T-cell (primary cell): ENCODE results near the gene FRYL. TPM values are rescaled to one million over a fixed set of nuclear protein-coding genes. Genes with fewer than 3 reads are reported as not detected.
"Not testable (repeated sequence)": the region's sequence is repeated elsewhere in the genome, so short reads cannot be mapped to it uniquely, and the experiment has no call there.

ENCODE experiments used
- ATAC-seq, 4 experiments: fragments of 200-7000 bp in 3 of 4; fragments of 150-1000 bp in 1 of 4; cut with Tn5 transposase; replicated peaks in 1 of 4; 1 replicate in 3 of 4; 2 replicates in 1 of 4; pipeline ENCODE4 v1.10.0; 2021; ENCODE audit warnings: moderate library complexity in 3 of 4, mild to moderate bottlenecking in 2 of 4, moderate number of reproducible peaks in 1 of 4
- CTCF ChIA-PET, 2 donors: fragments of 300-600 bp; sonication (Branson Sonifier 250); formaldehyde crosslinking; loops; one replicate each; lab custom pipeline; 2022; ENCODE audit warnings: antibody characterized with exemption in 2 of 2; lab: Charles Lee
- POLR2A ChIA-PET, 2 donors: fragments of 300-600 bp; sonication (Branson Sonifier 250); formaldehyde crosslinking; loops; one replicate each; lab custom pipeline; 2022; ENCODE audit warnings: antibody characterized with exemption in 2 of 2; lab: Charles Lee
- DNase-seq, 35 experiments: peaks; one replicate each; pipeline versions ENCODE4 v3.0.0 to v3.0.0-alpha.2; 2013 to 2023
- H3K27ac ChIP-seq: one replicate; pipeline ENCODE4 v1.5.1; 2013; ENCODE audit warnings: low read length
- H3K27me3 ChIP-seq, 2 experiments: replicated peaks in 1 of 2; 1 replicate in 1 of 2; 2 replicates in 1 of 2; pipeline versions ENCODE4 v1.6.1 to v1.7.0; 2013; ENCODE audit warnings: low read length in 1 of 2, mixed read lengths in 1 of 2; ENCODE audit not compliant: control insufficient read depth in 2 of 2, insufficient read depth in 2 of 2; ENCODE audit errors: extremely low read depth in 1 of 2
- H3K36me3 ChIP-seq, 2 donors: 1 replicate in 1 of 2; 2 replicates in 1 of 2; pipeline versions ENCODE4 v1.6.1 to v1.7.0; 2013; ENCODE audit warnings: low read length in 1 of 2; ENCODE audit not compliant: control insufficient read depth in 2 of 2, insufficient read depth in 1 of 2; ENCODE audit errors: extremely low read depth in 1 of 2
- H3K4me1 ChIP-seq, 2 experiments: 1 replicate in 1 of 2; 2 replicates in 1 of 2; pipeline versions ENCODE4 v1.6.1 to v1.7.0; 2013; ENCODE audit warnings: low read length in 2 of 2, mixed read lengths in 1 of 2; ENCODE audit not compliant: insufficient read depth in 2 of 2, control insufficient read depth in 1 of 2; ENCODE audit errors: extremely low read depth in 1 of 2
- H3K4me3 ChIP-seq, 2 donors: 1 replicate in 1 of 2; 2 replicates in 1 of 2; pipeline versions ENCODE4 v1.5.1 to v1.7.0; 2013; ENCODE audit warnings: mild to moderate bottlenecking in 2 of 2, low read length in 1 of 2, moderate library complexity in 1 of 2; ENCODE audit not compliant: control insufficient read depth in 1 of 2; ENCODE audit errors: extremely low read depth in 1 of 2
- H3K9me3 ChIP-seq: 2 replicates; pipeline ENCODE4 v1.7.0; 2013
- H3K27ac Mint-ChIP-seq, 2 donors: one replicate each; pipeline ENCODE4 v1.8.0; 2020 to 2021; ENCODE audit warnings: mild to moderate bottlenecking in 2 of 2, mixed read lengths in 2 of 2
- H3K27me3 Mint-ChIP-seq, 2 donors: one replicate each; pipeline ENCODE4 v1.8.0; 2021 to 2022; ENCODE audit warnings: mixed read lengths in 2 of 2
- H3K36me3 Mint-ChIP-seq: one replicate; pipeline ENCODE4 v1.8.0; 2021; ENCODE audit warnings: mixed read lengths
- H3K4me1 Mint-ChIP-seq, 3 donors: one replicate each; pipeline ENCODE4 v1.8.0; 2020 to 2022; ENCODE audit warnings: mixed read lengths in 3 of 3, mild to moderate bottlenecking in 1 of 3
- H3K4me3 Mint-ChIP-seq, 3 donors: one replicate each; pipeline ENCODE4 v1.8.0; 2020 to 2022; ENCODE audit warnings: mild to moderate bottlenecking in 3 of 3, mixed read lengths in 3 of 3, moderate library complexity in 3 of 3
- H3K9me3 Mint-ChIP-seq, 3 donors: one replicate each; pipeline ENCODE4 v1.8.0; 2020 to 2022; ENCODE audit warnings: mixed read lengths in 3 of 3
- WGBS: methylation state at CpG from one replicate; pipeline ENCODE4 v1.1.5; 2013; ENCODE audit warnings: missing lambda C conversion rate; ENCODE audit not compliant: insufficient coverage; 5-methylcytosine and 5-hydroxymethylcytosine counted together
- total RNA-seq, 35 experiments: library from RNA in 6 of 35; stranded (reverse) in 6 of 35; fragments of 120-200 nt in 1 of 35; gene quantifications; one replicate each; pipeline versions ENCODE4 v1.2.1 to v1.2.4 and lab custom pipeline; 2013 to 2026

Gene FRYL
- total RNA-seq, 5 donors from 2014 or later (not counting 1 experiment from before 2014, with no cell fraction given): 86.3 to 143 (median 111) TPM

- ChIA-PET CTCF (no interaction called here), POLR2A (interaction anchor here in 1 of 2 donors (0.7 kb wide), 1 partner anchor 682 kb away, joined by 5 read pairs; no protein-coding TSS in a partner anchor)
- Mint-ChIP-seq H3K4me3 (no peak overlapping the region), H3K27me3 (no peaks in the 10 kb centered on the region), H3K36me3 (peaks cover 1% of the 10 kb centered on the region), H3K4me1 (peaks cover 35 to 67% (median 66%) of the 10 kb centered on the region in 3 donors), H3K9me3 (no peaks in the 10 kb centered on the region), H3K27ac (no peak overlapping the region)
- Histone ChIP-seq H3K9me3 (no peaks in the 10 kb centered on the region), H3K27me3 (no peaks in the 10 kb centered on the region), H3K27ac (no peak overlapping the region), H3K4me1 (no peaks in the 10 kb centered on the region), H3K36me3 (no peaks in the 10 kb centered on the region), H3K4me3 (no peak overlapping the region)
- ATAC-seq (no peak), DNase-seq (no peak)
- no CpG with 5 or more reads among the region's 1 CpG for WGBS
Measured at GRCh38 chr4:48688953-48689352, 91.1 kb downstream of the FRYL start.

- no peaks in the 10 kb centered on the region for H3K9me3 Mint-ChIP-seq
- Histone ChIP-seq H3K4me3 (no peak overlapping the region), H3K27ac (no peak overlapping the region), H3K27me3 (no peaks in the 10 kb centered on the region), H3K9me3 (no peaks in the 10 kb centered on the region), H3K4me1 (no peaks in the 10 kb centered on the region), H3K36me3 (no peaks in the 10 kb centered on the region)
- H3K4me3 Mint-ChIP-seq: no peak overlapping the region
- no peaks in the 10 kb centered on the region for H3K27me3 Mint-ChIP-seq
- H3K36me3 Mint-ChIP-seq: peaks cover 12% of the 10 kb centered on the region
- ATAC-seq: no peak
- peaks cover 38 to 66% (median 64%) of the 10 kb centered on the region in 3 donors for H3K4me1 Mint-ChIP-seq
- ChIA-PET POLR2A (interaction anchor here in 1 of 2 donors (0.6 kb wide), 1 partner anchor 34 kb away, joined by 3 read pairs; no protein-coding TSS in a partner anchor), CTCF (no interaction called here)
- 100% methylated on average over 3 of the region's 10 CpGs for WGBS
- no peak overlapping the region for H3K27ac Mint-ChIP-seq
- DNase-seq: no peak
Measured at GRCh38 chr4:48687313-48688051, 92.6 kb downstream of the FRYL start.

- Mint-ChIP-seq H3K27me3 (no peaks in the 10 kb centered on the region), H3K9me3 (no peaks in the 10 kb centered on the region), H3K36me3 (peaks cover 12% of the 10 kb centered on the region), H3K27ac (peak overlapping the region in 1 of 2 donors; percentile 72), H3K4me1 (peaks cover 44 to 66% (median 66%) of the 10 kb centered on the region in 3 donors), H3K4me3 (no peak overlapping the region)
- no peak overlapping the region for H3K4me3 ChIP-seq
- no peaks in the 10 kb centered on the region for H3K9me3 ChIP-seq
- ATAC-seq (no peak), DNase-seq (no peak)
- no peak overlapping the region for H3K27ac ChIP-seq
- WGBS: no CpG with 5 or more reads among the region's 3 CpGs
- ChIA-PET POLR2A (no interaction called here), CTCF (interaction anchor here in 1 of 2 donors (1.0 kb wide), 1 partner anchor 14 kb away, joined by 3 read pairs; no protein-coding TSS in a partner anchor)
- no peaks in the 10 kb centered on the region for H3K36me3 ChIP-seq
- H3K4me1 ChIP-seq: no peaks in the 10 kb centered on the region
- H3K27me3 ChIP-seq: no peaks in the 10 kb centered on the region
Measured at GRCh38 chr4:48686369-48686768, 93.7 kb downstream of the FRYL start.

- no peaks in the 10 kb centered on the region for H3K9me3 Mint-ChIP-seq
- no peak overlapping the region for H3K4me3 Mint-ChIP-seq
- peaks cover 16% of the 10 kb centered on the region for H3K36me3 Mint-ChIP-seq
- POLR2A ChIA-PET: no interaction called here
- peak overlapping the region; percentile 56 to 63 for H3K27ac Mint-ChIP-seq
- CTCF ChIA-PET: no interaction called here
- Histone ChIP-seq H3K36me3 (no peaks in the 10 kb centered on the region), H3K27me3 (no peaks in the 10 kb centered on the region), H3K9me3 (no peaks in the 10 kb centered on the region), H3K27ac (no peak overlapping the region), H3K4me3 (no peak overlapping the region), H3K4me1 (peaks cover 0 to 4% of the 10 kb centered on the region in 2 experiments)
- DNase-seq (no peak), ATAC-seq (peak in 2 of 4 experiments; percentile 29 to 36)
- H3K27me3 Mint-ChIP-seq: no peaks in the 10 kb centered on the region
- peaks cover 43 to 60% (median 56%) of the 10 kb centered on the region in 3 donors for H3K4me1 Mint-ChIP-seq
- WGBS: no CpG with 5 or more reads among the region's 1 CpG
Measured at GRCh38 chr4:48683784-48684666, 96.1 kb downstream of the FRYL start.

- H3K9me3 Mint-ChIP-seq, H3K27ac ChIP-seq, H3K9me3 ChIP-seq, H3K4me1 ChIP-seq, ATAC-seq, POLR2A ChIA-PET, H3K4me3 Mint-ChIP-seq, H3K27me3 ChIP-seq, H3K27me3 Mint-ChIP-seq, DNase-seq, H3K4me3 ChIP-seq, H3K36me3 ChIP-seq: not testable (repeated sequence)
- no CpG with 5 or more reads among the region's 3 CpGs for WGBS
- Mint-ChIP-seq H3K27ac (peak overlapping the region in 1 of 2 donors; percentile 78), H3K4me1 (peaks cover 43 to 52% (median 52%) of the 10 kb centered on the region in 3 donors), H3K36me3 (peaks cover 18% of the 10 kb centered on the region)
- CTCF ChIA-PET: interaction anchor here in 1 of 2 donors (3.4 kb wide), 1 partner anchor 105 kb away, joined by 26 read pairs; no protein-coding TSS in a partner anchor
Measured at GRCh38 chr4:48682870-48683269, 97.2 kb downstream of the FRYL start.

- Histone ChIP-seq H3K4me3 (no peak overlapping the region), H3K27ac (no peak overlapping the region), H3K36me3 (no peaks in the 10 kb centered on the region), H3K4me1 (peaks cover 0 to 4% of the 10 kb centered on the region in 2 experiments), H3K27me3 (no peaks in the 10 kb centered on the region), H3K9me3 (no peaks in the 10 kb centered on the region)
- H3K27me3 Mint-ChIP-seq: no peaks in the 10 kb centered on the region
- DNase-seq (peak in 6 of 35 experiments; percentile 4 to 58 (median 8)), ATAC-seq (peak; percentile 60 to 68 (median 64))
- H3K4me1 Mint-ChIP-seq: peaks cover 40 to 45% (median 44%) of the 10 kb centered on the region in 3 donors
- no peak overlapping the region for H3K4me3 Mint-ChIP-seq
- H3K9me3 Mint-ChIP-seq: no peaks in the 10 kb centered on the region
- H3K27ac Mint-ChIP-seq: peak overlapping the region; percentile 38 to 78
- POLR2A ChIA-PET: no interaction called here
- CTCF ChIA-PET: interaction anchor here (1.1 to 3.4 kb wide), 3 partner anchors 103 to 104 kb away, joined by 3 to 26 read pairs (median 5); no protein-coding TSS in a partner anchor
- peaks cover 21% of the 10 kb centered on the region for H3K36me3 Mint-ChIP-seq
Measured at GRCh38 chr4:48681856-48682255, 98.2 kb downstream of the FRYL start.
